Uterus (tissue), 2 donors: ENCODE results near the gene OBP2B.

Experiments used
- CTCF ChIP-seq, 4 experiments: fragments of 200-600 bp in 2 of 4; fragments of 450-650 bp in 2 of 4; sonication (generic) in 2 of 4; IDR thresholded peaks; one replicate each; pipeline ENCODE4 v1.5.1; 2016 to 2019; ENCODE audit warnings: antibody characterized with exemption in 4 of 4, mild to moderate bottlenecking in 2 of 4, moderate library complexity in 1 of 4
- POLR2A ChIP-seq, 2 donors: fragments of 450-650 bp; IDR thresholded peaks; one replicate each; pipeline ENCODE4 v1.6.1; 2016; ENCODE audit warnings: antibody characterized with exemption in 2 of 2, mild to moderate bottlenecking in 1 of 2, moderate library complexity in 1 of 2

GRCh38 chr9:133164191-133164590 lies 44.9 kb downstream of the OBP2B start:
- no peak for TF ChIP-seq POLR2A (IDR thresholded peaks at IDR 0.05)
- TF ChIP-seq CTCF (IDR thresholded peaks at IDR 0.05) = no peak
